Smooth muscle cell (in vitro differentiated cells): Measurements from ENCODE around the gene ALG8. TPM values are rescaled to one million over a fixed set of nuclear protein-coding genes. Genes with fewer than 3 reads are reported as not detected.

ENCODE experiments used
- DNase-seq: peaks from one replicate; lab custom pipeline; 2025; ENCODE audit not compliant: unreplicated experiment; lab: John Stamatoyannopoulos, UW
- H2AFZ ChIP-seq: fragments of 200-600 bp; sonication (generic); 2 replicates; pipeline ENCODE4 v1.6.0; 2016; ENCODE audit warnings: antibody characterized with exemption, low read depth, mild to moderate bottlenecking
- H3F3A ChIP-seq: fragments of 200-600 bp; sonication (generic); 2 replicates; pipeline ENCODE4 v1.6.0; 2017; ENCODE audit warnings: antibody characterized with exemption, low read depth
- H3K27ac ChIP-seq: fragments of 200-600 bp; sonication (generic); 2 replicates; pipeline ENCODE4 v1.5.1; 2016; ENCODE audit warnings: low read depth, mild to moderate bottlenecking
- H3K27me3 ChIP-seq: fragments of 200-600 bp; sonication (generic); 2 replicates; pipeline ENCODE4 v1.6.1; 2016; ENCODE audit warnings: low read depth, mild to moderate bottlenecking
- H3K36me3 ChIP-seq: fragments of 200-600 bp; sonication (generic); 2 replicates; pipeline ENCODE4 v1.5.1; 2016; ENCODE audit warnings: low read depth
- H3K4me1 ChIP-seq: fragments of 200-600 bp; sonication (generic); 2 replicates; pipeline ENCODE4 v1.5.1; 2016; ENCODE audit warnings: low read depth
- H3K4me2 ChIP-seq: fragments of 200-600 bp; sonication (generic); 2 replicates; pipeline ENCODE4 v1.6.0; 2016; ENCODE audit warnings: mild to moderate bottlenecking
- H3K4me3 ChIP-seq: fragments of 200-600 bp; sonication (generic); 2 replicates; pipeline ENCODE4 v1.5.1; 2016; ENCODE audit warnings: mild to moderate bottlenecking
- H3K79me2 ChIP-seq: fragments of 200-600 bp; sonication (generic); 2 replicates; pipeline ENCODE4 v1.6.0; 2016; ENCODE audit warnings: low read depth, mild to moderate bottlenecking
- H3K9ac ChIP-seq: fragments of 200-600 bp; sonication (generic); 2 replicates; pipeline ENCODE4 v1.6.0; 2016; ENCODE audit warnings: low read depth
- H3K9me3 ChIP-seq: fragments of 200-600 bp; sonication (generic); replicated peaks from 2 replicates; pipeline ENCODE4 v1.5.1; 2016; ENCODE audit warnings: low read depth
- H4K20me1 ChIP-seq: fragments of 200-600 bp; sonication (generic); 2 replicates; pipeline ENCODE4 v1.6.0; 2016; ENCODE audit warnings: low read depth
- WGBS: methylation state at CpG from one replicate; pipeline ENCODE4 v1.1.7; 2016; ENCODE audit warnings: low lambda C conversion rate; 5-methylcytosine and 5-hydroxymethylcytosine counted together
- polyA plus RNA-seq: library from polyadenylated mRNA; unstranded; fragments of >200 nt; fragmentation: Nextera tagmentation; extraction: Ambion mirVana; gene quantifications from 2 replicates; pipeline ENCODE4 v1.2.1, GENCODE V29; 2016
- total RNA-seq: library from RNA; depleted of rRNA; stranded (reverse); fragments of >200 nt; gene quantifications from 2 replicates; pipeline ENCODE4 v1.2.3, GENCODE V29; 2014
- TF ChIP-seq, protein P1 (sequence below): fragments of 200-600 bp; sonication (generic); IDR thresholded peaks from 2 replicates; pipeline ENCODE4 v1.5.1; 2017; ENCODE audit warnings: borderline replicate concordance, mild to moderate bottlenecking, antibody characterized with exemption; ENCODE audit not compliant: insufficient read depth, poor library complexity, severe bottlenecking

Gene ALG8
- total and polyA plus RNA-seq, 2 experiments from 2014 or later: 62.0 to 68.3 TPM

DNA sequence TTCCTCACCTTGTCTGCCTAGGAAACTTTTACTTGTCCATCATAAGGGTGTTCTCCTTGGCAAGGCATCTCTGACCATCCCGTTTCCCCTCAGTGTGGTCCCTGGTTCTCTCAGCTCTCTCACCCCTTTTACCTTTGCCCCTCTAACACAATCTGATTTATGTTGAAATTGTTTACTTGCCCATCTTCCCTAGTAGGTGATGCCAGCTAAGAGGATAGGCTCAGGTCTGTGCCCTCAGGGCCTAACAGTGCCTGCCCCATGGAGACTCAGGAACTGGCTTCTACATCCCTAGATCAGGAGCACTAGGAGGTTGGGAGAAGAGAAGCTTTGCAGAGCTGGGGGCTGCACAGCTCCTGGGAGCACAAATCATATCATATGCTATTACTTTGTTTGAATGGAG is 21.1 kb upstream of the ALG8 start:
- H3K27me3 ChIP-seq: no peaks in the 10 kb centered on the region

DNA sequence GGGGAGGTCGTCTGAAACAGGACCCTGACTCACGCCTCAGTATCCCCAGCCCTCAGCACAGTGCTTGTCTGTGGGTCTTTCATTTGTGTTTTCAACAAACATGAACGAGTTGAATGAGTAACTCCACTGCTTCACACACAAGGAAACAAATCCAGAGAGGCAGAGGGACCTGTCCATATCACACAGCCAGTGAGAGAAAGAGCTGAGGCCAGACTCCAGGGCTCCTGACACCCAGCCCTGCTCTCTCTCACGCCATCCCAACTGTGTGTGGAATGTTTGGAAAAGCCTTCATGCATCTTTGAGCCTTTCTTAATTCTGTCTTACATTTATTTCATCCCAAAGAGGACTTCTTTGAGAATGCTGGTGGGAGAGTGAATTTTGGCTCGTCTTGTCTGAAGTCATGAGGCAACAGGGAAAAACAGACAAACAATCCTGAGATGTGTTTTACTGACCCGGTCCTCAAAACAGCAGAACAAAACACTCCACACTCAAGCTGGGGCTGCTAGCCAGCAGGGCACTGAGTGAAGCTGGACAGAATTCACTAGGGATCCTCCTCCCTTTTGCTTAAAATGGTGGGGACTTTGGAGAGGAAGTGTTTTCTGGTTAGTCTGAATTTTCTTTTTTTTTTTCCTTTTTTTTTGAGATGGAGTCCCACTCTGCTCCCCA is 19.7 kb upstream of the ALG8 start:
- Histone ChIP-seq H4K20me1 (no peaks in the 10 kb centered on the region), H3F3A (no peaks in the 10 kb centered on the region), H3K4me1 (no peaks in the 10 kb centered on the region), H3K9ac (no peak overlapping the region), H3K27me3 (no peaks in the 10 kb centered on the region), H3K27ac (no peak overlapping the region), H3K36me3 (no peaks in the 10 kb centered on the region), H3K4me2 (no peak overlapping the region), H3K79me2 (no peaks in the 10 kb centered on the region), H2AFZ (no peak overlapping the region), H3K9me3 (no peaks in the 10 kb centered on the region), H3K4me3 (no peak overlapping the region)
- TF ChIP-seq, protein P1, sequence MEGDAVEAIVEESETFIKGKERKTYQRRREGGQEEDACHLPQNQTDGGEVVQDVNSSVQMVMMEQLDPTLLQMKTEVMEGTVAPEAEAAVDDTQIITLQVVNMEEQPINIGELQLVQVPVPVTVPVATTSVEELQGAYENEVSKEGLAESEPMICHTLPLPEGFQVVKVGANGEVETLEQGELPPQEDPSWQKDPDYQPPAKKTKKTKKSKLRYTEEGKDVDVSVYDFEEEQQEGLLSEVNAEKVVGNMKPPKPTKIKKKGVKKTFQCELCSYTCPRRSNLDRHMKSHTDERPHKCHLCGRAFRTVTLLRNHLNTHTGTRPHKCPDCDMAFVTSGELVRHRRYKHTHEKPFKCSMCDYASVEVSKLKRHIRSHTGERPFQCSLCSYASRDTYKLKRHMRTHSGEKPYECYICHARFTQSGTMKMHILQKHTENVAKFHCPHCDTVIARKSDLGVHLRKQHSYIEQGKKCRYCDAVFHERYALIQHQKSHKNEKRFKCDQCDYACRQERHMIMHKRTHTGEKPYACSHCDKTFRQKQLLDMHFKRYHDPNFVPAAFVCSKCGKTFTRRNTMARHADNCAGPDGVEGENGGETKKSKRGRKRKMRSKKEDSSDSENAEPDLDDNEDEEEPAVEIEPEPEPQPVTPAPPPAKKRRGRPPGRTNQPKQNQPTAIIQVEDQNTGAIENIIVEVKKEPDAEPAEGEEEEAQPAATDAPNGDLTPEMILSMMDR: no peak
- WGBS: 57% methylated on average over 6 of the region's 6 CpGs
- DNase-seq: no peak

More for the DNA sequence above, 21.1 kb upstream of the ALG8 start:
- no peak overlapping the region for H3K9ac ChIP-seq
- no peak for DNase-seq
- WGBS: 100% methylated on average over 1 of the region's 1 CpG
- no peak overlapping the region for H2AFZ ChIP-seq
- no peaks in the 10 kb centered on the region for H3K79me2 ChIP-seq
- TF ChIP-seq, protein P1: no peak
- no peak overlapping the region for H3K4me2 ChIP-seq
- no peaks in the 10 kb centered on the region for H3K36me3 ChIP-seq
- H3K4me3 ChIP-seq: no peak overlapping the region
- no peaks in the 10 kb centered on the region for H3K9me3 ChIP-seq
- no peaks in the 10 kb centered on the region for H3K4me1 ChIP-seq
- H3K27ac ChIP-seq: no peak overlapping the region
- no peaks in the 10 kb centered on the region for H3F3A ChIP-seq
- no peaks in the 10 kb centered on the region for H4K20me1 ChIP-seq

DNA sequence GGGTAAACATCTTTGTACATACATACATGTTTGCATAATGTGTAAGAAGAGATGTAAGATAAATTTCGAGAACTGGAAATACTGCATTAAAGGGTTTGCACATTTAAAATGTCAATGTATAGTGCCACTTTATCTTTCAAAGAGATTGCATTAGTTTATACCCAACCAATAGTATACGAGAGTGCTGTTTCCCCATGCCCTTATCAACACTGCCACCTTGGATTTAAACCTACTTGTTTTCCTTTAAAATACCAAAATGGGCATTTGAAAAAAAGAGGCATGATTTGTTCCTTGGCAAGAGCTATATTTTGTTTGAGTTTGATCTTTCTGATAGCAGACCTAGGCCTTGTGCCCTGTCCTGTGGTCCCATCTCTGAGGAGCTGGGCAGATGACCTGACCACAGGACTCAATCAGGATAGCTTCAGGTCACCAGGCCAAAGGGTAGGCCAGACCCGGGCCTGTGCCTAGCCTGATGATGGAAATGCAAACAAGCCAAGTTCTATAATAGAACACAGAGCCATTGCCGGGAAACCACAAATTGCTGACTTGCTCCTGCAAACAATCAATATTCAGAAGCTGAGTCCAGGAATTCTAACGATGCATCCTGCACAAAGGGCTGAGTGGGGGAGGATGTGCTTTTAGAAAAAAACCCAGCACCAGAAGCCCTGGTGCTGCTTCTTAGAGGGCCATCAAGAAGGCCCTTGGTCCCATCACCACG is 16.9 kb upstream of the ALG8 start:
- Histone ChIP-seq H3K4me2 (no peak overlapping the region), H3K27me3 (no peaks in the 10 kb centered on the region), H4K20me1 (no peaks in the 10 kb centered on the region), H3K9me3 (no peaks in the 10 kb centered on the region), H2AFZ (no peak overlapping the region), H3K9ac (no peak overlapping the region), H3K27ac (no peak overlapping the region), H3F3A (no peaks in the 10 kb centered on the region), H3K4me3 (no peak overlapping the region), H3K36me3 (no peaks in the 10 kb centered on the region), H3K79me2 (no peaks in the 10 kb centered on the region), H3K4me1 (no peaks in the 10 kb centered on the region)
- WGBS: 49% methylated on average over 6 of the region's 6 CpGs
- TF ChIP-seq, protein P1: no peak
- DNase-seq: no peak
